K562 (cell line): Measurements from ENCODE around the gene ADCY5. TPM values are rescaled to one million over a fixed set of nuclear protein-coding genes. Genes with fewer than 3 reads are reported as not detected.
A peak's percentile ranks its signal among the peaks of the same experiment; 100 is the strongest.

Source experiments
- ATAC-seq: fragments of 200-7000 bp; cut with Tn5 transposase; 3 replicates; pipeline ENCODE4 v1.9.1; 2020; ENCODE audit warnings: moderate library complexity
- BruUV-seq: library from RNA; stranded (reverse); fragments of 400-500 nt; replicated peaks from 2 replicates; lab custom pipeline; 2021; lab: Mats Ljungman, UMichigan
- CTCF ChIA-PET: fragments of 300-600 bp; formaldehyde crosslinking; extraction: SDS; loops from one replicate; lab custom pipeline; 2021; ENCODE audit warnings: low intra/inter-chr PET ratio; lab: Yijun Ruan, JAX
- POLR2A ChIA-PET: fragments of 300-600, 350-650 bp; sonication (Branson Sonifier 250); formaldehyde crosslinking; extraction: SDS; loops from one replicate; lab custom pipeline; 2021; ENCODE audit warnings: antibody characterized with exemption, inconsistent platforms; lab: Yijun Ruan, JAX
- DNase-seq, 4 experiments: peaks; one replicate each; pipeline versions ENCODE4 v3.0.0 to v3.0.0-alpha.2; 2011 to 2018; ENCODE audit warnings: low spot score in 3 of 4, mixed read lengths in 3 of 4; ENCODE audit errors: extremely low read depth in 1 of 4
- FAIRE-seq: peaks from 2 replicates; lab custom pipeline; 2011; peaks lifted over from hg19 to GRCh38; lab: Jason Lieb, UNC
- H2AFZ ChIP-seq: 2 replicates; pipeline ENCODE4 v1.6.0; 2011; ENCODE audit warnings: low read depth, low read length, control low read depth, inconsistent platforms
- H3K27ac ChIP-seq: fragments of 200-600 bp; 3 replicates; pipeline ENCODE4 v1.8.0; 2011; ENCODE audit warnings: low read depth, mild to moderate bottlenecking, control low read depth, inconsistent platforms, low read length, moderate library complexity, mixed read lengths; ENCODE audit errors: extremely low read depth
- H3K27me3 ChIP-seq, 2 experiments: fragments of 300-600 bp in 1 of 2; 2 replicates in 1 of 2; 3 replicates in 1 of 2; pipeline versions ENCODE4 v1.6.0 to v1.8.0; 2011; ENCODE audit warnings: inconsistent platforms in 2 of 2, low read length in 2 of 2, mild to moderate bottlenecking in 1 of 2, mixed read lengths in 1 of 2, moderate library complexity in 1 of 2; ENCODE audit not compliant: control insufficient read depth in 2 of 2, insufficient read depth in 2 of 2
- H3K36me3 ChIP-seq: fragments of 300-600 bp; 3 replicates; pipeline ENCODE4 v1.8.0; 2011; ENCODE audit warnings: mild to moderate bottlenecking, low read length, inconsistent platforms; ENCODE audit not compliant: control insufficient read depth, insufficient read depth
- H3K4me1 ChIP-seq, 2 experiments: fragments of 200-600 bp in 1 of 2; replicated peaks in 1 of 2; 2 replicates in 1 of 2; 3 replicates in 1 of 2; pipeline versions ENCODE4 v1.5.1 to v1.8.0; 2011; ENCODE audit warnings: inconsistent platforms in 2 of 2, low read length in 2 of 2, mild to moderate bottlenecking in 1 of 2, mixed read lengths in 1 of 2, moderate library complexity in 1 of 2; ENCODE audit not compliant: control insufficient read depth in 2 of 2, insufficient read depth in 2 of 2
- H3K4me2 ChIP-seq: 2 replicates; pipeline ENCODE4 v1.6.1; 2011; ENCODE audit warnings: low read length, control low read depth, inconsistent platforms, mixed read lengths; ENCODE audit not compliant: insufficient read depth
- H3K4me3 ChIP-seq: fragments of 200-600 bp; sonication (generic), shearing (Covaris generic); 2 replicates; pipeline ENCODE4 v1.5.1; 2016; ENCODE audit warnings: control low read depth, inconsistent platforms
- H3K79me2 ChIP-seq: fragments of 200-600 bp; 3 replicates; pipeline ENCODE4 v1.8.0; 2011; ENCODE audit warnings: low read length, inconsistent platforms; ENCODE audit not compliant: control insufficient read depth, insufficient read depth
- H3K9ac ChIP-seq, 2 experiments: 2 replicates each; pipeline versions ENCODE4 v1.6.0 to v1.6.1; 2011; ENCODE audit warnings: low read depth in 2 of 2, low read length in 2 of 2, control low read depth in 1 of 2, inconsistent platforms in 1 of 2, mild to moderate bottlenecking in 1 of 2, mixed read lengths in 1 of 2; ENCODE audit not compliant: insufficient read depth in 1 of 2
- H3K9me1 ChIP-seq: one replicate; pipeline ENCODE4 v1.6.0; 2011; ENCODE audit warnings: inconsistent platforms, mild to moderate bottlenecking, low read length, moderate library complexity; ENCODE audit not compliant: control insufficient read depth, insufficient read depth
- H3K9me3 ChIP-seq: replicated peaks from 2 replicates; pipeline ENCODE4 v1.5.1; 2011; ENCODE audit warnings: low read depth, low read length, inconsistent platforms; ENCODE audit not compliant: control insufficient read depth, insufficient read depth
- H4K20me1 ChIP-seq: replicated peaks from 2 replicates; pipeline ENCODE4 v1.6.1; 2011; ENCODE audit warnings: low read length, inconsistent platforms, mixed read lengths; ENCODE audit not compliant: control insufficient read depth, insufficient read depth
- NFIC ChIP-seq: fragments of 450-650 bp; IDR thresholded peaks from 2 replicates; pipeline ENCODE4 v1.6.1; 2017; ENCODE audit warnings: mild to moderate bottlenecking, inconsistent platforms
- ZNF695 ChIP-seq: fragments of 450-650 bp; formaldehyde crosslinking; IDR thresholded peaks from 2 replicates; pipeline ENCODE4 v1.4.0; 2020; ENCODE audit warnings: mild to moderate bottlenecking, moderate library complexity
- ZNF764 ChIP-seq: fragments of 250-450 bp; sonication (Bioruptor Pico); IDR thresholded peaks from 2 replicates; pipeline ENCODE4 v1.4.0; 2020; ENCODE audit warnings: low read depth, mild to moderate bottlenecking, moderate library complexity
- WGBS: fragments of 100-300 bp; shearing (Covaris generic); methylation state at CpG from one replicate; pipeline ENCODE4 v1.1.6; 2016; ENCODE audit warnings: low coverage, mixed read lengths; ENCODE audit not compliant: insufficient coverage; ENCODE audit errors: missing lambda C conversion rate; 5-methylcytosine and 5-hydroxymethylcytosine counted together
- in situ Hi-C: fragments of 300-500 bp; cut with MboI; formaldehyde crosslinking; loops from 4 replicates; pipeline ENCODE4 v1.15.0; 2018; ENCODE audit warnings: inconsistent platforms, mixed read lengths
- intact Hi-C: fragments of 100-400 bp; cut with micrococcal nuclease; formaldehyde crosslinking; loops from 2 replicates; pipeline ENCODE4 v1.14.2; 2022
- polyA plus RNA-seq, 8 experiments: library from polyadenylated mRNA; depleted of rRNA in 4 of 8; stranded (reverse) in 5 of 8; unstranded in 3 of 8; fragments of >200 nt; fragmentation: Nextera tagmentation in 2 of 8; fragmentation: Illumina TruSeq in 1 of 8; extraction: Ambion mirVana in 2 of 8; extraction: Trizol in 1 of 8; gene quantifications; 2 replicates each; pipeline versions ENCODE4 v1.2.1 to v1.2.3, GENCODE V29; 2011 to 2014; ENCODE audit warnings: inconsistent platforms in 1 of 8, missing spikeins in 1 of 8
- total RNA-seq, 7 experiments: library from RNA; depleted of rRNA in 6 of 7; stranded (reverse); fragments of >200 nt in 6 of 7; fragmentation: Illumina TruSeq in 2 of 7; extraction: Trizol in 2 of 7; gene quantifications; 2 replicates each; pipeline versions ENCODE4 v1.2.1 to v1.2.3, GENCODE V29; 2011 to 2021; ENCODE audit warnings: low replicate concordance in 1 of 7

The ADCY5 gene
- total and polyA plus RNA-seq, 9 of the 15 experiments (the other 6 are each of a cell fraction or from before 2014, with no cell fraction given), result under 0.01 TPM; not detected in 8

- peaks cover 0 to 10% of the 10 kb centered on the region in 2 experiments; a peak in 2 of 5 replicates for H3K27me3 ChIP-seq
- no peak overlapping the region for H2AFZ ChIP-seq
- TF ChIP-seq NFIC (0 out of 2 replicates have a peak, but pooled peaks have one; percentile 19), ZNF695 (CRISPR knock-in tag) (no peak)
- TF ChIP-seq, all 486 proteins: peak for 1
- H3K9me3 ChIP-seq, result no peaks in the 10 kb centered on the region
- peaks cover 3% of the 10 kb centered on the region for H3K9me1 ChIP-seq
- FAIRE-seq (no peak), DNase-seq (no peak), ATAC-seq (no peak)
- 0% methylated on average over 3 of the region's 3 CpGs for WGBS
- ChIA-PET CTCF (no interaction called here), POLR2A (no interaction called here)
- H4K20me1 ChIP-seq, result no peaks in the 10 kb centered on the region
- H3K4me2 ChIP-seq, result no peak overlapping the region
- H3K36me3 ChIP-seq, result no peaks in the 10 kb centered on the region
- no peak overlapping the region for H3K9ac ChIP-seq
- intact Hi-C loops, result no loop called here
- in situ Hi-C loops, result no loop called here
- H3K4me3 ChIP-seq, result no peak overlapping the region
- H3K27ac ChIP-seq, result no peak overlapping the region
- H3K79me2 ChIP-seq, result no peaks in the 10 kb centered on the region
- H3K4me1 ChIP-seq, result peaks cover 0 to 9% of the 10 kb centered on the region in 2 experiments; a peak in 2 of 5 replicates
- no TSS peak for BruUV-seq
Observed at GRCh38 chr3:123453675-123454074, 4.8 kb upstream of the ADCY5 start.

GRCh38 chr3:123451186-123451585 is 2.3 kb upstream of the ADCY5 start:
- peaks cover 6% of the 10 kb centered on the region; the same call in 1 of the 2 replicates for H4K20me1 ChIP-seq
- no peak for ATAC-seq
- ChIA-PET POLR2A (no interaction called here), CTCF (interaction anchor here (0.7 kb wide), 1 partner anchor 1121 kb away, joined by 4 read pairs; no protein-coding TSS in a partner anchor)
- H2AFZ ChIP-seq, result no peak overlapping the region
- peaks cover 3% of the 10 kb centered on the region for H3K9me1 ChIP-seq
- no peak for DNase-seq
- H3K4me2 ChIP-seq, result no peak overlapping the region
- no peaks in the 10 kb centered on the region for H3K36me3 ChIP-seq
- no peak overlapping the region for H3K9ac ChIP-seq
- intact Hi-C loops (no loop called here), in situ Hi-C loops (no loop called here)
- no peak overlapping the region for H3K27ac ChIP-seq
- peaks cover 0 to 24% of the 10 kb centered on the region in 2 experiments; a peak in 2 of 5 replicates for H3K4me1 ChIP-seq
- no peak for TF ChIP-seq ZNF764 (CRISPR knock-in tag)
- 3% methylated on average over 4 of the region's 4 CpGs for WGBS
- H3K27me3 ChIP-seq, result peaks cover 0 to 10% of the 10 kb centered on the region in 2 experiments; a peak in 2 of 5 replicates
- H3K79me2 ChIP-seq, result no peaks in the 10 kb centered on the region
- BruUV-seq, result no TSS peak
- no peak overlapping the region for H3K4me3 ChIP-seq
- FAIRE-seq, result no peak
- no peaks in the 10 kb centered on the region for H3K9me3 ChIP-seq
